ENCODE data around the gene CRYGD.
A peak's percentile ranks its signal among the peaks of the same experiment; 100 is the strongest.

Gene CRYGD

DNA sequence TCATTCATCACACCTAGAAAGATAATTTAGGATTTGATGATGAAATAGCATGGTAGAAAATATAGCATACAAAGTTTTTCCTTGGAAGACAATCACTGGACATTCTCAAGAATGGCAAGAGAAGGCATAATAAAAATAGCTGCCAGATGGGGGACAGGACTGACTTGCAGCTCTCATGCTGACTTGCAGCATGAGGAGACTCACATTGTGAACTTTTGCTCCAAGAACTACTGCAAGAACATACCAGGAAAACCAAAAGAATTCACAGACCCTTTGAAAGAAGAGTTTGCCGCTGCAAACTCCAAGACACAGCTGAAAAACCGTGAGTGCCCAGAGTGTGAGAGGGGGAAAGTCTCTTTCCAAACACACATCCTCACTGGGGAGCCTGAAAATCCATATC is 47.0 kb downstream of the CRYGD start:
- DNase-seq: no peak

- no peak for DNase-seq
Observed at GRCh38 chr2:208074610-208075356, 49.5 kb downstream of the CRYGD start.

GRCh38 chr2:208072250-208072892 is 52.0 kb downstream of the CRYGD start:
- peak; percentile 77 for DNase-seq

All from NCI-H1436 (cell line).